ENCODE measurements around the gene NFATC3. TPM values are rescaled to one million over a fixed set of nuclear protein-coding genes. Genes with fewer than 3 reads are reported as not detected.

Gene NFATC3
- total RNA-seq, 2 donors from 2014 or later: 27.4 to 30.1 TPM

DNA sequence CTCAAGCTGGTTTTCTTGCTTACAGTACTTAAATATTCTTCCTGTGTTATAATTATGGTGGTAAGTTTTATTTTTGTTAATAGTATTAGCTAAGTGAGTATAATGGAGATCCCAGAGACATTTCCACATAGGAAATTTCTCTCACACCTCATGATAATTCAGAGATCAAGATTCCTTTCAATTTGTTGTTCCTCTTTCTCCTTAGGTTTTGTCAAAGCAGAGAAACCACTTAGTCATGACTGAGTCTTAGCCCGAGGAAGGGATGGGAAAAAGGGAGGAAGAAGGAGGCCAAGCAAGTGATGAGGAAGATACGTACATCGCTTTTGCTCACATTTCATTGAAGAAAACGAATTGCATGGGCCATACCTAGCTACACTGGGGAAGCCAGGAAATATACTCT, 132.3 kb downstream of the NFATC3 start:
- Mint-ChIP-seq H3K27ac (peak overlapping the region; percentile 48), H3K36me3 (ENCODE audit: low read depth) (peaks cover 7% of the 10 kb centered on the region), H3K4me1 (peaks cover 19% of the 10 kb centered on the region), H3K4me3 (no peak overlapping the region), H3K9me3 (no peaks in the 10 kb centered on the region), H3K27me3 (ENCODE audit: insufficient read depth) (no peaks in the 10 kb centered on the region)
- no peak overlapping the region for H3K4me3 ChIP-seq (ENCODE audit: low read length)
- DNase-seq: no peak
- H3K4me1 ChIP-seq (ENCODE audit: control insufficient read depth, insufficient read depth, low read length): peaks cover 4% of the 10 kb centered on the region
- no peak overlapping the region for H3K27ac ChIP-seq (ENCODE audit: low read depth, low read length)
- no peak for TF ChIP-seq CTCF (conservative IDR thresholded peaks at IDR 0.05)
- H3K36me3 ChIP-seq (ENCODE audit: control insufficient read depth, insufficient read depth, low read length): no peaks in the 10 kb centered on the region
- no peaks in the 10 kb centered on the region for H3K9me3 ChIP-seq (ENCODE audit: control insufficient read depth, low read length)
- WGBS, 2 experiments (ENCODE audit: insufficient coverage in 1 of 2, insufficient read length in 1 of 2): 94 to 100% methylated on average over 4 of the region's 4 CpGs
- H3K9ac ChIP-seq (ENCODE audit: extremely low read depth, low read length, poor library complexity, severe bottlenecking): no peak overlapping the region
- no peaks in the 10 kb centered on the region for H3K27me3 ChIP-seq (ENCODE audit: control insufficient read depth, insufficient read depth, low read length, poor library complexity, severe bottlenecking)

- no peaks in the 10 kb centered on the region for H3K27me3 Mint-ChIP-seq (ENCODE audit: insufficient read depth)
- H3K36me3 Mint-ChIP-seq (ENCODE audit: low read depth): peaks cover 8% of the 10 kb centered on the region
- H3K4me1 ChIP-seq (ENCODE audit: control insufficient read depth, insufficient read depth, low read length): peaks cover 4% of the 10 kb centered on the region
- no peak overlapping the region for H3K4me3 ChIP-seq (ENCODE audit: low read length)
- H3K4me1 Mint-ChIP-seq: peaks cover 11% of the 10 kb centered on the region
- no peak overlapping the region for H3K4me3 Mint-ChIP-seq
- no peaks in the 10 kb centered on the region for H3K27me3 ChIP-seq (ENCODE audit: control insufficient read depth, insufficient read depth, low read length, poor library complexity, severe bottlenecking)
- no peak overlapping the region for H3K27ac ChIP-seq (ENCODE audit: low read depth, low read length)
- H3K9me3 ChIP-seq (ENCODE audit: control insufficient read depth, low read length): no peaks in the 10 kb centered on the region
- H3K36me3 ChIP-seq (ENCODE audit: control insufficient read depth, insufficient read depth, low read length): no peaks in the 10 kb centered on the region
- peak overlapping the region; percentile 91 for H3K27ac Mint-ChIP-seq
- H3K9me3 Mint-ChIP-seq: no peaks in the 10 kb centered on the region
- no peak for DNase-seq
- H3K9ac ChIP-seq (ENCODE audit: extremely low read depth, low read length, poor library complexity, severe bottlenecking): no peak overlapping the region
- TF ChIP-seq CTCF (conservative IDR thresholded peaks at IDR 0.05): no peak
- 90 to 96% methylated on average over 2 to 6 of the region's 6 CpGs for WGBS, 2 experiments (ENCODE audit: insufficient coverage in 1 of 2, insufficient read length in 1 of 2)
These were observed 134.7 kb downstream of the NFATC3 start for GRCh38 chr16:68219725-68220351.

- Histone ChIP-seq H3K9me3 (ENCODE audit: control insufficient read depth, low read length) (no peaks in the 10 kb centered on the region), H3K4me1 (ENCODE audit: control insufficient read depth, insufficient read depth, low read length) (no peaks in the 10 kb centered on the region), H3K36me3 (ENCODE audit: control insufficient read depth, insufficient read depth, low read length) (peaks cover 6% of the 10 kb centered on the region), H3K9ac (ENCODE audit: extremely low read depth, low read length, poor library complexity, severe bottlenecking) (no peak overlapping the region), H3K4me3 (ENCODE audit: low read length) (no peak overlapping the region), H3K27me3 (ENCODE audit: control insufficient read depth, insufficient read depth, low read length, poor library complexity, severe bottlenecking) (no peaks in the 10 kb centered on the region), H3K27ac (ENCODE audit: low read depth, low read length) (no peak overlapping the region)
- peaks cover 7% of the 10 kb centered on the region for H3K36me3 Mint-ChIP-seq (ENCODE audit: low read depth)
- H3K27ac Mint-ChIP-seq: no peak overlapping the region
- no peak for TF ChIP-seq CTCF (conservative IDR thresholded peaks at IDR 0.05)
- no peaks in the 10 kb centered on the region for H3K27me3 Mint-ChIP-seq (ENCODE audit: insufficient read depth)
- 100% methylated on average over 1 of the region's 1 CpG; no CpG with 5 or more reads in 1 of the 2 experiments for WGBS, 2 experiments (ENCODE audit: insufficient coverage in 1 of 2, insufficient read length in 1 of 2)
- H3K4me3 Mint-ChIP-seq: no peak overlapping the region
- peaks cover 6% of the 10 kb centered on the region for H3K4me1 Mint-ChIP-seq
- DNase-seq: no peak
- H3K9me3 Mint-ChIP-seq: no peaks in the 10 kb centered on the region
These were observed 137.9 kb downstream of the NFATC3 start for GRCh38 chr16:68223072-68223471.
